ENCODE results near the gene AAMDC.

AAMDC gene

DNA sequence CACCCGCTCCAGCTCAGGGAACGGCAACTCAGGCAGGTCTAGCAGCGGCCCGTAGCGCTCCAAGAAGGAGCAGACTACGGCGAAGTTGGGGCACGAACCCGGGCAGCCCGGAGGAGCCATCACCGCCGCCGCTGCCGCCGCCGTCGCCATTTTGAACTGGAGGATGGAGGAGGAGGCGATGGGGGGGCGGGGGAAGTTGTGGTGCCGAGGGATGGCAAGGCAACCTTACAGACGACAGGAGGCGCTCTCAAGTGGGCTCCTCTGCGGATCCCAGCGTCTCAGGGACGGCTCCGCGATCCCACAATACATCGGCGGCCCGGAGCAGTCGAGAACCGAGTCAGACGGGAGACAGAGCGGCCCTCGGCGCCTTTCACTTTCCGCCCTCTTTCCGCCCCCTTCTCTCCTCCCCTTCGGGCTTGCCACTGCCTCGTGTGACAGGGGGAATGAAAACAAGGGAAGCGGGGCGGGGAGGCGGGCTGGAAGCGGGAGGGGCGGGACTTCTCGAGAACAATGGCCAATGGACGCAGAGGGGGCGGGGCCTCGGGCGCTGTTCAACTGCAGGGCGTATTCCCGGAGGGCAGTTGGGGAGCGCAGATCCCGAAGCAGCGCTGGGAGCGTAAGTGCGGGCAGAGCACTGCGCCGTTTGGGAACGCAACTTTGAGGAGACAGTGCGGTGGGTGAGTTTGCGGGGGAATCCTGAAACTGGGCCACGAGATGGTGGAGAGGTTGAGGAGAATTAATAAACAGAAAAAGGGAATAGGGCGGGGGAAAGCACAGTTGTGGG is at the start of gene AAMDC, which contains the start of gene RSF1:
TSS of gene AAMDC (plus strand) at position 580 of the 784 bp plus-strand sequence. CDS start 21,353 bp downstream, outside the sequence.
TSS of gene RSF1 (minus strand) at position 158 of the 784 bp plus-strand sequence. CDS start at position 150, 8 bp downstream.
- DNase-seq: peak; percentile 82 to 90

DNA sequence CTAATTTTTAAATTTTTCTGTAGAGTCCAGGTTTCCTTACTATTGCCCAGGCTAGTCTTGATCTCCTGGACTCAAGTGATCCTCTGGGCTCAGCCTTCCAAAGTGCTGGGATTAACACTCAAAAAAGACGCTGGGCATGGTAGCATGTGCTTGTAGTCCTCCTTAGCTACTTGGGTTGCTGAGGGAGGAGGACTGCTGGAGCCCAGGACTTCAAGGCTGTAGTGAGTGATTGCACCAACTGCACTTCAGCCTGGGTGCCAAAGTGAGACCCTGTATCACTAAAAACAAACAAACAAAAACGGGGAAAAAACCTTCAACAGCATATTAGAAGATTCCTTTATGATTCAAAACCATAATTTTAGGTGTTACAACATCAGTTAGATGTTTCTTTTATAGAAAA is 45.0 kb upstream of the AAMDC start:
- DNase-seq: no peak

DNA sequence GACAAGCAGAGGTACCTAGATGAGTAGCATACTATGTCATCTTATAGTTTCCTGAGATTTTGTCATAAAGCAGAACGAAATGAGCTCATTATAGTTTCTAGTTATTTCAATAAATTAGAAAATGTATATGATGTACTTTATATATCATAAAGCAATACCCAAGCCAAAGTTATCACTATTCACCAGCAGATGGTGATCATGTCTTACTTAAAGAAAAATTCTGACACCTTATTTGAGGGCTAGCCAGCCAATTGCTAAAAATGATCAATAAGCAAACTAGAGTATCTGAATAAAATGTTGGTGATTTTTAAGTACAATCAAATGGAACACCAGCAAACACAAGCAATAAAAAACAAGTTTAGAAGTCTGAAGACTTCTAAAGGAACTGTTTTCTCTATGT is 44.5 kb upstream of the AAMDC start:
- DNase-seq: no peak

DNA sequence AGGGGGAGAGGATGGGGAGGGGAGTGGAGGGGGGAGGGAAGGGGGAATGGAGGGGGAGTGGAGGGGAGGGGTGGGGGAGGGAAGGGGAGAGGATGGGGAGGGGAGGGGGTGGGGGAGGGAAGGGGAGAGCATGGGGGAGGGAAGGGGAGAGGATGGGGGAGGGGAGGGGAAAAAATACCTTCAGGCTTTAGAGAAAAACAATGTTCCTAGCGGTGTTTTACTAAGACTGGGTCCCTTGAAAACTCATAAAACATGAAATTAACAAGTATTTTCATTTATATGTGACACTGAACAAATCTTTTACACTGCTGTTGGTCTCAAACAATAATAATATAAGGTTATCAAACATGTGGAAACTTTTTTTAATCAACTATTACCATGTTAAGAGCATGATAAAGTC is 42.8 kb upstream of the AAMDC start:
- DNase-seq: no peak

DNA sequence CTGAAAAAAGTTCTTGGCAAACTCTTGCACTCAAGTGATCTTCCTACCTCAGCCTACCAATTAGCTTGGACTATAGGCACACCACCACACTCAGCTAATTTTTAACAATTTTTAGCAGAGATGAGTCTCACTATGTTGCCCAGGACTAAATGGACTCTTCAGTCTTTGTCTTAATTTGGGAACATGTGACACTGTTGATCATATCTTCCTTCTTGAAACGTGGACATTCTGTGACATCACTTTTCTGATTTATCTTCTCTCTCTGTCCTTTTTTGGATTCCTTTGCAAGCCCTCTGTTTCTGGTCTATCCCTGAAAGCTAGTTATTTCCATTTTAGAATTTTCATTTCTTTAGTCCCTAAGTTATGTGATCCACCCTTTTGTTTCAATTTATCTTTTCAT is 42.4 kb upstream of the AAMDC start:
- no peak for DNase-seq

DNA sequence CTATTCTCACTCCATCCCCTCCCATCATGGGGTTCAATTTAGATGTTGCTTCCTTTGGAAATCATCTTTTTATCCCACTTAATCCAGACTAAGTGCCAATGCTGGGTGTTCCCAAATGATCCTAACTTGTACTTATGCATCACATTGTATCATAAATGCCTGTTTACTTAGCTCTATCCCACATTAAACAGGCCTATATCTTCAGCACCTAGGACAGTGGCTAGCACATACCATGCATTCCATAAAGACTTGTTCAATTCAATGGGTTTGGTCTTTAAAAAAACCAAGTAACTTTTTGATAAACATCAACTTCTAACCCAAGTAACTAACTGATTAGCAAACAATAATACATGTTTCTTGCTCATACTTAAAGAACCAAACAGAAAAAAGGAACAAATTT is 41.0 kb upstream of the AAMDC start:
- DNase-seq: no peak

DNA sequence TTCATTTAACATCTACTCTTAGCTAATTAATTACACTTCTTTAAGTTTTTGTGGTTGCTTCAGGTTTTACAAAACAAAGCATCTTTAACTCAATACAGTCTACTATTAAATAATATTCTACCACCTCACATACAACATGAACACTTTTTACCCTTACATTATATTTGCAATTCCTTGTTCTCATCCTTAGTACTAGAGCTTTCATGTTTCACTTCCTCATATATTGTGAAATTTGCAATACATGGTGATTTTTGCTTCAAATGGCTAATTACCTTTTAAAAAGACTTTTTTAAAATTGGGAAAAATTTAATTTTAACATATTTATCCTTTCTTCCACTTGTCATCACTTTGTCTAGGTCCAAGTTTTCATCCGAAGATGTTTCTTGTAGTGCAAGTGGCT is 37.9 kb upstream of the AAMDC start:
- DNase-seq: no peak

DNA sequence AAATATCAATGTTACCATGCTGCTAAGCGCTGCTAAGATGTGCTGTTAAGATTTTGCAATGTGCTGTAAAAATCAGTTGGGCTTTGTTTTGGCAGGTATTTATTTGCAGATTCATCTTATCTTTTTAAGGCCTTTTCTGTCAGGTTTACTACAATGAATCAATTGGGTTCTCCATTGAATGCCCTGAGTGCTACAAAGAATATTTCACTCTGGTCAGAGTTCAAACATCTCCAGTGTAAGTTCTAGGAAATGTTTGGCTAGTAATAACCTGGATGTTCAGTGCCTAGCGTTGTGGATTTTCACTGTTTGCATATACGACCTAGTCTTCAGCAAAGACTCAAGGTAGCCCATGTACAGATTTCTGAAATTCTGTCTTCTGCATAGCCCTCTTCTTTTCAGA is 36.4 kb upstream of the AAMDC start:
- no peak for DNase-seq

DNA sequence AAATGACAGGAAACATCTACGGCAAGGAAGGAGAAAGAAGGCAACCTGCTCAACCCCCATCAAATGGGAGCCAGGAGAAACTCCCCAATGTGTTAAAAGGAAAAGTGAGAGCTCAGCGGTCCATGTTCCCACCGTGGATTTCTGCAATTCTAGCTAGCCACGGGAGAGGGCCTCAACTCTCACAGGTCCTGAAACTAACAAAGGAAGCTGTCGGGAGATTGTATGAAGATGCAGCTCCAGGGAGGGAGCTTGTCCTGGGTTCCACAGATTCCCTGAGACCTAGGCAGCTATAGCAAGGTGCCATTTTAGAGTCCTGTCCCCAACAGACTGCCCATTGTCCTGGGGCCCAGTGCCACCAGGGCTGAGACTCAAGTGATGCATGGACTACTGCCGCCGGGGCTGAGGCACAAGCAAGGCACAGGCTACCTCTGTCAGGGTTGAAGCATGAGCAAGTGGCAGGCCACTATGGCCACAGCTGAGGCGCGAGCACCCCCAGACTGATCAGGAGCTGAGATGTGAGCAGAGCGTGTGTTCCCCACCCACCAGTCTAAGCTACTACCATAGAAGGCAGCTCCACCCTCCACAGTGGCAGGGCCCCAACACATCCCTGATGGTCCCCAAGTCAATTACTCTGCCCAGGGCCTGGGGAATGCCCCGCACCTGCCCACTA is 31.7 kb upstream of the AAMDC start:
- no peak for DNase-seq

DNA sequence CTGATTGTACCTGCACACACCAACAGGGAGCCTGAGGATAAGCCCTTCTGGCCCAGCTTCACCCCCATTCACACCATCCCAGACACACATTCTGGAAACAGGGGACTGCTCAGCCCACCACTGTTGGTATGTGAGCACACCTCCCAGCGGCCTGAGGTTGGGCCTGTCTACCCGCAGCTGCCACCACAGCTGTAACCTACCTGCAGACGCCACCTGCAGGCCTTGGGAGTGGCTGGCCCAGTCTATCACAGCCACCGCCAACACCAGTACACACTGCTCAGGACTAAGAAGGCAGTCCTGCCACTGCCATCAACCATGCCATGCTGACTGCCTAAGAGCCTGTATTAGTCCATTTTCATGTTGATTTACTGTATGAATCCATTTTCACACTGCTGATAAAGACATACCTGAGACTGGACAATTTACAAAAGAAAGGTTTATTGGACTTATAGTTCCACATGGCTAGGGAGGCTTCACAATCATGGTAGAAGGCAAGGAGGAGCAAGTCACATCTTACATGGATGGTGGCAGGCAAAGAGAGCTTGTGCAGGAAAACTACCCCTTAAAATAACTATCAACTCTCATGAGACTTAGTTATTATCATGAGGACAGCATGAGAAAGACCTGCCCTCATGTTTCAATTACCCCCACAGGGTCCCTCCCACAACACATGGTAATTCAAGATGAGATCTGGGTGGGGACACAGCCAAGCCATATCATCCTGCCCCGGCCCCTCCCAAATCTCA is 31.0 kb upstream of the AAMDC start:
- no peak for DNase-seq

DNA sequence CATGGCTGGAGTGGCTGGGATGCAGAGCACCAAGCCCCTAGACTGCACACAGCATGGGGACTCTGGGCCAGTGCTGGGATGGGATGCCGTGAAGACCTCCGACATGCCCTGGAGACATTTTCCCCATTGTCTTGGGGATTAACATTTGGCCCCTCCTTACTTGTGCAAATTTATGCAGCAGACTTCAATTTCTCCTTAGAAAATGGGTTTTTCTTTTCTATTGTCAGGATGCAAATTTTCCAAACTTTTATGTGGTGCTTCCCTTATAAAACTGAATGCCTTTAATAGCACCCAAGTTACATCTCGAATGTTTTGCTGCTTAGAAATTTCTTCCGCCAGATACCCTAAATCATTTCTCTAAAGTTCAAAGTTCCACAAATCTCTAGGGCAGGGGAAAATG is 29.6 kb upstream of the AAMDC start:
- no peak for DNase-seq

DNA sequence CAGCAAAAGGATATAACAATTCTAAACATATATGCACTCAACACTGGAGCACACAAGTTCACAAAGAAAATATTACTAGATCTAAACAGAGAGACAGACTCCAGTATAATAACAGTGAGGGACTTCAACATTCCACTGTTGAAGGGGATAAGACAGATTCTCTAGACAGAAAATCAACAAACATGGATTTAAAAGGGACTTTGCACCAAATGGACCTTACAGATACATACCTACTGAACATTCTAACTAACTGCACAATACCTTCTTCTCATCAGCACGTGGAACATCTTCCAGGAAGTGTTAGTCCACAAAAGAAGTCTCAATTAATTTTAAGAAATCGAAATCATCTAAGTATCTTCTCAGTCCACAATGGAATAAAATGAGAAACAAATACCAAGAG is 27.0 kb upstream of the AAMDC start:
- no peak for DNase-seq

DNA sequence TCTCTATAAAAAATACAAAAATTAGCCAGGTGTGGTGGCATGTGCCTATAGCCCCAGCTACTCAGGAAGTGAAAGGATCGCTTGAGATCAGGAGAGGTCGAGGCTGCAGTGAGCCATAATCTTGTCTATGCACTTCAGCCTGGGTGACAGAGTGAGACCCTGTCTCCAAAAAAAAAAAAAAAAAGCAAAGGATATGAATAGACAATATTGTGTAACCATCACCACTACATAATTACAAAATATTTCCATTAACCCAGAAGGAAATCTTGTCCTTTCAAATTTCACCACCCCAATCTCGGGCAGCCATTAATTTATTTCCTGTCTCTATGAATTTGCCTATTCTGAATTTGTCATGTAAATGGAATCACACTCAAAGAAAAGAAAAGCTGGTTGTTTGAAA is 21.6 kb upstream of the AAMDC start:
- DNase-seq: no peak

DNA sequence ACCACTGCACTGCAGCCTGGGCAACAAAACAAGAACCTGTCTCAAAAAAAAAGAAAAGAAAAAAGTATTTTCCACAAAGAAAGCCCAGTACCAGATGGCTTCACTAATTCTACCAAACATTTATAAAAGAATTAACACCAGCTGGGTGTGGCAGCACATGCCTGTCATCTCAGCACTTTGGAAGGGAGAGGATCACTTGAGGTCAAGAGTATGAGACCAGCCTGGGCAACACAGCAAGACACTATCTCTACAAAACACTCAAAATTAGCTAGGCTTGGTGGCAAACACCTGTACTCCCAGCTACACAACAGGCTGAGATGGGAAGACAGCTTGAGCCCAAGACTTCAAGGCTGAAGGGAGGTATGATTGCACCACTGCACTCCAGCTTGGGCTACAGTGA is 20.5 kb upstream of the AAMDC start:
- no peak for DNase-seq

DNA sequence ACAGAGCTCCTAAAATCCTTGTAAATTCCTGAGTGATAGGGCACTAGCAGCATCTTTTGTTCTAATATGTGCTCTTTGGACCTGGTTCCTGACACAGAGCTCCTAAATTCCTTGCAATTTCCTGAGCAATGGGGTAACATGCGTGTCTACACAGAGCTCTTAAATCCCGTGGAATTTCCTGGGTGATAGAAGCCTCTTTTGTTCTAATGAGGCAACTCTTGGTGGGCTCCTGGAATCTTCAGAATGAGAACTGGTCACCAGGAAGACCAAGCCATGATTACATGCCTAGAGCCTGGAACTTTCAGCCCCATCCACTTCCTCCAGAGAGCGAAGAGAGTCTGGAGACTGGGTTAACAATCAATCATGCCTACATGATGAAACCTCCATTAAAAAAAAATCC is 19.5 kb upstream of the AAMDC start:
- DNase-seq: no peak

DNA sequence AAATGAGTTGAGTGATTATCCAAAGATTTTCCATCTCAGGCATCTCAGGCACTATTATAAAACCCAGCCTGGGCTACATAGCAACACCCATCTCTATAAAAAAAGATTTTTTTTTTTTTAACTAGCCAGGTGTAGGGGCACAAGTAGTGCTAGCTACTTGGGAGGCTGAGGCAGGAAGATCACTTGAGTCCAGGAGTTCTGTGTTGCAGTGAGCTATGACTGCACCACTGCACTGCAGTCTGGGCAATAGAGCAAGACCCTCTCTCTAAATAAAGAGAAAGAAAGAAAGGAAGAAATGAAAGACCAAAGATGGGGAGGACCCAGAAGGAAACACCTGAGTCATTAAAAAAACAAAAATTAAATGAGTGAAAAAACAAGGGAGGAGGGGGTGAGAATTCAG is 14.5 kb upstream of the AAMDC start:
- no peak for DNase-seq

DNA sequence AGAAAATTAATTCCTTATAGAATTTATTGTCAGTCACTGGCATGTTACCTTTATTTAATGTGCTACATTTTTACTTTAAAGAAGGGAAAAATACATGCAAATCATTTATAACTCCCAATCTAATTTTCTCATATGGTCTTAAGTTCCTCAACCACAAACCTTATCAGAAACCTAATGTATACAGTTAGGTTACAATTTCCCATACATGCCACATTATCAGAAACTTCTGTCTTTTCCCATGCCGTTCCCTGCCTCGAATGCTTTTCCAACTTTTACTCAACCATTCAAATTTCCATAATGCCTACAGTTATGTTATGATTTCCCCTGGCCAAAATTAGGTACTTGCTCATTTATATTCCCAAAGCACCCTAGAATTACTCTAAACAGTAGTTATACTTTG is 14.0 kb upstream of the AAMDC start:
- no peak for DNase-seq

DNA sequence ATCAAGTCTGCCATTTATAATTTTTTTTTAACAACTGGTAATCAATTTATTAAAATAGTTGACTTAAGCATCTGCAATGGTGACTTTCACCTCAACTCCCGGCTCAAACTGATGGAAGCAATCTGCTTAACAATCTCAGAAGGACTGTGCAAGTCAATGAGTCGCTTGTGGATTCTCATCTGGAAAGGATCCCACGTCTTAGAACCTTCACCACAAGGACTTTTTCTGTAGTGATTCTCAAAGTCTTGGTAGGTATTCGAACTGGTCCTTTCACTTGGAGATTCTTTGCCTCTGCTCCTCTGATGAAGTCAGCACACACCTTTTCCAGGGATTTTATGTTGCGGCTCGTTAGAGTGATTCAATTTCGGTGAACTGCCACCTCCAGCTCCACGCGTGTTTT is 7.7 kb upstream of the AAMDC start:
- DNase-seq: no peak

DNA sequence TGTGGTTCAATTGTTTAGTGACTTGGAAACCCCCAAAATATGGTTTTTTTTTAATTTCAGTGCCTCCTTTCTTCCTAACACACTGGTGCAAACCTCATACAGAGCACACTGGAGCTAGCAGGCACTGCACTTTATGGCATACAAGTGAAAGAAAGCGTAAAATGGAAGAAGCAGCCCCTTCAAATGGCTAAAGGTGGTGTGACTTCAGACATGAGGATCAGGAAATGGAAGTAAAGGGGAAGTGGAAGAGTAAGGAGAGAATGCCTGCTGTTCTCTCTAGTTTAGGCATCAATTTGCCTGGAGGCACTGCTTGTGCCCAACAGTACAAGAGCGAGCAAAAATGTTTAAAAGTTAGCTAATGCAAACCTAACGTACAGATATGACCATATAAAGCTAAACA is 6.1 kb upstream of the AAMDC start:
- DNase-seq: no peak

DNA sequence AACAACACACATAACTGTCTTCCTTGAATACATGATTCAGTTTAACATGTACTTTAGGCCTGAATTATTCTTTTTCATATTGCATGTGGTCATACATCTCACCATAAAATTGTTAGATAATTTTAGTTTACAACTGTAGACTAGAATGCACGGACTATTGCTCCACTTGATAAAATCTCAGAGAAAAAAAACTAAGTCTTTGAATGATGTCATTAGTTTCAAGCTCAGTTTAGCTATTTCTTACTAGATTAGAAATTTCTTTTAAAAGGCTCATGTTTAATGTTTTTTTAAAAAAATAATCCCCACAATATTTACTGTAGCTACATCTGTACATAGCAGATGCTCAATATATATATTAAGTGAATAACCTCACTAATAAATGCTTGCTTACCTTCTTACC is 5.5 kb upstream of the AAMDC start:
- no peak for DNase-seq

DNA sequence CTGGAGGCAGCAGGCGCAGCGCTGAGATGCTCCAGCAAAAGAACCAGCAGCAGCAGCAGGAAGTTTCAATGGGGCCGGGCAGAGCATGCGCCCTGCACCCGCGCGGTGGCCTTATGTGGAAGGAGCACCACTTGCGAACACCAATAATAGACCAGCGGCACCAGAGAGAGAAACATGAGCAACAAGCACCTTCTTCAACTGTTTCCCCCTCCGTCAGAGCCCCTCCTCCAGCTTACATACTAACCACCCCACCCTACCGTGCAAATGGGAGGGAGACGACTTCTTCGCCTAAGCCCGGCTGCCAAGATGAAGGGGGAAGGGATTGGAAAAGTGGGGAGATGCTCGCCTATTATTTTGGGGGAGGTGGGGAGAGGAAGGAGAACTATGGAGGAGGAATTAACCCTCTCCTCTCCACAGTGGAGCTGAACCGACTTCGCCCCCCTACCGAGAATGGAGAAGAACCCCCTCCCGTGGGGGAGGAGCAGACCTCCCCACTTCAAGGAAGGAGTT is 1.5 kb upstream of the AAMDC start:
- peak; percentile 3 to 84 for DNase-seq

DNA sequence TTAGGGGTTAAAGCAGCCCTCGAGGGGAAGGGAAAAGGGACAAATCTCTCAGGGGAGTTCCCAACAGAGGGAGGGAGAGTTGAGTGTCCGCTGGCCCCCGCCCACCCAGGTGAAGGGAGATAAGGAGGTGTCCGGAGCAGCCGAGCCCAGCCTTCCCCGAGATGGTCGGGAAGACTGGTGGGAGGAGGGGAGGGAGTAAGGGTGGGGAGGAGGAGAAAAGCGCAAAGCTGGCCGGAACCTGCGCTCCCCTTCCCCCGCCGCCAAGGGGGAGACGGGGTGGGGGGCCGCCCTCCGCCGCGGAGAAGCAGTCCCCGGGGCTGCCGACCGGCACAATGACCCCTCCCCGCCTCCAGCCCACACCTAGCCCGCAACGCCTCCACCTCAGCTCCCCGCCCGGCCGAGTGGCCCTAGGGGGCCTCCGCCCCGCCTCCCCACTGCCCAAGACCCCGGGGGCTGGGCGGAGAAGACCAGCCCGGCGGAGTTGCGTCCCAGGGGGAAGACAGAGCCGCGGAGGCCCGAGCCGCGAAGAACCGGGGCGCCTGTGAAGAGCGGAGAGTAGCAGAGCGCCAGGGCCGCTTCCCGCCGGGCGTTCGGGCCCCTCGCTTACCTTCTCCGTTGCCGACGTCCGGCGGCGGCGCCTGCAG is 901 bp upstream of the AAMDC start:
- DNase-seq: no peak

DNA sequence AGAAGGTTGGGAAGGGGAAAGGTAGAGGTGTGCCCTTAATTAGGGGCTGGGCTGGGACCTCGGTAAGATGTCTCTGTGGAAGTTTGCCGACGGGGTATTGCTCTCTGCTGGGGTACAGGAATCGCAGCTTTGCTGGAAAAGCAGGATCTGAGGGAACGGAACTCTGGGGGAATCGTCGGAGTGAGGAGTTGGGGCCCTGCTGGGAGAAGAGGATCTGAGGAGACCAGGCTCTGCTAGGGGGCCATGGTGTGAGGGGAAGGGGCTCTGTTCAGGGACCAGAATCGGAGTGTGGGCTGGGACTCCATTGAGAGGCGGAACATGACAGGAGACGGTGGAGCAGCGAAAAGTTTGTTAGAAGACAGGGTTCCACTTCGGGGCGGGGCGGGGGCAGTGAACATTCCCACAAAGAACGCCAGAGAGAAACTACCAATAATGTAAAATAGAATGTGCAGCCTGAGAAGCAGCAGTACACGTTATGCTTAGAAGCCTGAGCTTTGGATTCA is 456 bp downstream of the AAMDC start:
- DNase-seq: no peak

Data from cerebellar nuclear complex (tissue), 1 donor.